Cardiac fibroblast (primary cell): Measurements from ENCODE around the gene DHCR24.

Source experiments
- DNase-seq, 2 donors: peaks; one replicate each; pipeline versions ENCODE4 v3.0.0 to v3.0.0-alpha.2; 2010; ENCODE audit warnings: low read depth in 2 of 2
- H3K4me3 ChIP-seq, 2 donors: replicated peaks in 1 of 2; 1 replicate in 1 of 2; 2 replicates in 1 of 2; pipeline ENCODE4 v1.5.1; 2011; ENCODE audit warnings: low read depth in 2 of 2, low read length in 2 of 2, mild to moderate bottlenecking in 2 of 2, moderate library complexity in 1 of 2
- TF ChIP-seq, protein P1 (sequence below): IDR thresholded peaks from one replicate; pipeline ENCODE4 v1.5.1; 2011; ENCODE audit warnings: low read depth, mild to moderate bottlenecking, low read length, inconsistent platforms

Gene DHCR24

DNA sequence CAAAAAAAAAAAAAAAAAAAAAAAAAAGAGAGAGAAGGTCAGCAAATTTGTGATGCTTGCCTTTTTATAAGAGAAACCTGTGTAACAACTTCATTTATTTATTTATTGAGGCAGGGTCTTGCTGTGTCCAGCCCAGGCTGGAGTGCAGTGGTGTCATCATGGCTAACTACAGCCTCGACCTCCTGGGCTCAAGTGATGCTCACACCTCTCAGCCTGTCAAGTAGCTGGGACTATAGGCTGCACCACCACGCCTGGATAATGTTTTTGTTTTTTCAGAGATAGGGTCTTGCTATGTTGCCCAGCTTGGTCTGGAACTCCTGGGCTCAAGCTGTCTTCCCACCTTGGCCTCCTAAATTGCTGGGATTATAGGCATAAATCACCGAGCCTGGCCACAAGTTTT, 42.4 kb downstream of the DHCR24 start:
- DNase-seq: no peak
- H3K4me3 ChIP-seq: no peak overlapping the region
- TF ChIP-seq, protein P1, sequence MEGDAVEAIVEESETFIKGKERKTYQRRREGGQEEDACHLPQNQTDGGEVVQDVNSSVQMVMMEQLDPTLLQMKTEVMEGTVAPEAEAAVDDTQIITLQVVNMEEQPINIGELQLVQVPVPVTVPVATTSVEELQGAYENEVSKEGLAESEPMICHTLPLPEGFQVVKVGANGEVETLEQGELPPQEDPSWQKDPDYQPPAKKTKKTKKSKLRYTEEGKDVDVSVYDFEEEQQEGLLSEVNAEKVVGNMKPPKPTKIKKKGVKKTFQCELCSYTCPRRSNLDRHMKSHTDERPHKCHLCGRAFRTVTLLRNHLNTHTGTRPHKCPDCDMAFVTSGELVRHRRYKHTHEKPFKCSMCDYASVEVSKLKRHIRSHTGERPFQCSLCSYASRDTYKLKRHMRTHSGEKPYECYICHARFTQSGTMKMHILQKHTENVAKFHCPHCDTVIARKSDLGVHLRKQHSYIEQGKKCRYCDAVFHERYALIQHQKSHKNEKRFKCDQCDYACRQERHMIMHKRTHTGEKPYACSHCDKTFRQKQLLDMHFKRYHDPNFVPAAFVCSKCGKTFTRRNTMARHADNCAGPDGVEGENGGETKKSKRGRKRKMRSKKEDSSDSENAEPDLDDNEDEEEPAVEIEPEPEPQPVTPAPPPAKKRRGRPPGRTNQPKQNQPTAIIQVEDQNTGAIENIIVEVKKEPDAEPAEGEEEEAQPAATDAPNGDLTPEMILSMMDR: no peak

- DNase-seq: no peak
- H3K4me3 ChIP-seq: no peak overlapping the region
- TF ChIP-seq, protein P1: no peak
These were observed 43.5 kb downstream of the DHCR24 start for GRCh38 chr1:54843449-54843848.

GRCh38 chr1:54842963-54843362, 44.0 kb downstream of the DHCR24 start:
- TF ChIP-seq, protein P1: no peak
- no peak overlapping the region for H3K4me3 ChIP-seq
- DNase-seq: no peak

DNA sequence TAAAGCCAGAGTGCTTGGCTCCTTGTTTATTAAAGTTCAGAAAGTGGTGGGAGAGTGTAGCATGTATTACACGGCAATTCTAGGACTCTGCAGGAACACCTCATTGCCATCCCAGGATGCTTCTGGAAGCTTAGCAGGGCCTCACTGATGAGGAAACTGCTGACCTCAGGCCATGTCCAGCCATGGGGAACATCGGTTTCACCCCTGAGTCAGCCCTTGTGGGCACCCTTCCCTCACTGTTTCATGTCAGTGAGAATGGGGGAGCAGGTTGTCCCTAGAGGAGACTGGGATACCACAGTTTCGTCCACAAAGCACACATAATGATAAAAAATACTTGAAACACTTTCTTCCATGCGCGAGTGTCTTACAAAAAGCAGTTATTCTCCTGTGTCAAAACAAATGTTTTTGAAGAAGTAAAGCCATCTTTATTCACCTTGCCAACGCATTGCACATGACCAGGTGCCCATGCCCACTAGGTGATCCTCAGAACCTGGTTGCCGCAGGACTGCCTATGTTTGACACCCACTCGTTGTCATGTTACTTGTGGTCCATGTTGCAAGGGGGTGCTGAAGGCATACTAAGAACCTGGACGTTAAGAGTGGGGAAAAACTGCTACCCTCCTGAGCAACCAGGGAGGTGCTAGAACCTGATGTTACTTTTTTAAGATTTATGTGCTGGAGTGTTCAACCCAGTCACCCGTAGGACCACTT, 44.6 kb downstream of the DHCR24 start:
- TF ChIP-seq, protein P1: no peak
- no peak overlapping the region for H3K4me3 ChIP-seq
- DNase-seq: no peak

DNA sequence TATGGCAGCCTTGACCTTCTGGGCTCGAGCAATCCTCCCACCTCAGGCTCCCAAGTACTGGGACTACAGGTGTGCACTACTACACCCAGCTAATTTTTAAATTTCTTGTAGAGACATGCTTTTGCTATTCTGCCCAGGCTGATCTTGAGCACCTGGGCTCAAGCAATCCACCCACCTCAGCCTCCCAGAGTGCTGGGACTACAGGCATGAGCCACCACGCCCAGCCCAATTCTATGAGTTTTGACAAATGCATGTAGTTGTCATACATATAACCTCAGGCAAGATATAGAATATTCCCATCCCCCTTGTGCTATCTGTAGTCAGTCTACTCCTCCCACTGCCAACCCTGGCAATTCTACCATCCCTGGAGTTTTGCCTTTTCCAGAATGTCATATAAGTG, 47.2 kb downstream of the DHCR24 start:
- no peak overlapping the region for H3K4me3 ChIP-seq
- DNase-seq: no peak
- TF ChIP-seq, protein P1: no peak

DNA sequence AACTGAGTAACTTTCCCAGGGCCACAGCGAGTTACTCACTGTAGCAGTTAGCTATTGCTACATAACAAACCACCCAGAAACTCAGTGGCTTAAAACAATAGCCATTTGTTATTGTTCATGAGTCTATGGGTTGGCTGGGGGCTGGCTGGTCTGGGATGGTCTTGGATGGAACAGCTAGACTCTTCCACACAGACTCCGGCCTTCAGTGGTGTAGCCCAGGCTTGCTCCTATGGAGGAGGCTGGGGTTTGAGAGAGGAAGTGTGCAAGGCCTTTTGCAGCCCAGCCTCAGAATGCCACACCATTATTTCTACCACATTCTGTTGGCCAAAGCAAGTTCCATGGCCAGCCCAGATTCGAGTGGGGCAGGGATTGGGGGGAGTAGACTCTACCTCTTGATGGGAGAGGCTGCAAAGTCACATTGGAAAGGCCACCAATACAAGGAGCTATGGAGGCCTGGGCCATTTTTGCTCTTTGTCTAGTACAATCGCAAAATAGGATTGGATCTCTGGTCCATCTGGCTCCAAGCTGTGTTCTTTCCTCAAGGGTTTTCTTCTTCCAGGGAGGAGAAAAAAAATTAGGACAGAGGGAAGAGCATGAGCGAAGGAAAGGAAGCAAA, 48.3 kb downstream of the DHCR24 start:
- TF ChIP-seq, protein P1: no peak
- no peak overlapping the region for H3K4me3 ChIP-seq
- DNase-seq: no peak
